NCI-H1417 treated with DMSO at 0.1 percent for 48 hours (cell line): ENCODE data around the gene PARP14.
"Not testable (repeated sequence)": the region's sequence is repeated elsewhere in the genome, so short reads cannot be mapped to it uniquely, and the experiment has no call there.

ENCODE experiments used
- DNase-seq: peaks from one replicate; lab custom pipeline; 2025; lab: John Stamatoyannopoulos, UW

Gene PARP14, protein sequence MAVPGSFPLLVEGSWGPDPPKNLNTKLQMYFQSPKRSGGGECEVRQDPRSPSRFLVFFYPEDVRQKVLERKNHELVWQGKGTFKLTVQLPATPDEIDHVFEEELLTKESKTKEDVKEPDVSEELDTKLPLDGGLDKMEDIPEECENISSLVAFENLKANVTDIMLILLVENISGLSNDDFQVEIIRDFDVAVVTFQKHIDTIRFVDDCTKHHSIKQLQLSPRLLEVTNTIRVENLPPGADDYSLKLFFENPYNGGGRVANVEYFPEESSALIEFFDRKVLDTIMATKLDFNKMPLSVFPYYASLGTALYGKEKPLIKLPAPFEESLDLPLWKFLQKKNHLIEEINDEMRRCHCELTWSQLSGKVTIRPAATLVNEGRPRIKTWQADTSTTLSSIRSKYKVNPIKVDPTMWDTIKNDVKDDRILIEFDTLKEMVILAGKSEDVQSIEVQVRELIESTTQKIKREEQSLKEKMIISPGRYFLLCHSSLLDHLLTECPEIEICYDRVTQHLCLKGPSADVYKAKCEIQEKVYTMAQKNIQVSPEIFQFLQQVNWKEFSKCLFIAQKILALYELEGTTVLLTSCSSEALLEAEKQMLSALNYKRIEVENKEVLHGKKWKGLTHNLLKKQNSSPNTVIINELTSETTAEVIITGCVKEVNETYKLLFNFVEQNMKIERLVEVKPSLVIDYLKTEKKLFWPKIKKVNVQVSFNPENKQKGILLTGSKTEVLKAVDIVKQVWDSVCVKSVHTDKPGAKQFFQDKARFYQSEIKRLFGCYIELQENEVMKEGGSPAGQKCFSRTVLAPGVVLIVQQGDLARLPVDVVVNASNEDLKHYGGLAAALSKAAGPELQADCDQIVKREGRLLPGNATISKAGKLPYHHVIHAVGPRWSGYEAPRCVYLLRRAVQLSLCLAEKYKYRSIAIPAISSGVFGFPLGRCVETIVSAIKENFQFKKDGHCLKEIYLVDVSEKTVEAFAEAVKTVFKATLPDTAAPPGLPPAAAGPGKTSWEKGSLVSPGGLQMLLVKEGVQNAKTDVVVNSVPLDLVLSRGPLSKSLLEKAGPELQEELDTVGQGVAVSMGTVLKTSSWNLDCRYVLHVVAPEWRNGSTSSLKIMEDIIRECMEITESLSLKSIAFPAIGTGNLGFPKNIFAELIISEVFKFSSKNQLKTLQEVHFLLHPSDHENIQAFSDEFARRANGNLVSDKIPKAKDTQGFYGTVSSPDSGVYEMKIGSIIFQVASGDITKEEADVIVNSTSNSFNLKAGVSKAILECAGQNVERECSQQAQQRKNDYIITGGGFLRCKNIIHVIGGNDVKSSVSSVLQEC (N-terminal part only)

DNA sequence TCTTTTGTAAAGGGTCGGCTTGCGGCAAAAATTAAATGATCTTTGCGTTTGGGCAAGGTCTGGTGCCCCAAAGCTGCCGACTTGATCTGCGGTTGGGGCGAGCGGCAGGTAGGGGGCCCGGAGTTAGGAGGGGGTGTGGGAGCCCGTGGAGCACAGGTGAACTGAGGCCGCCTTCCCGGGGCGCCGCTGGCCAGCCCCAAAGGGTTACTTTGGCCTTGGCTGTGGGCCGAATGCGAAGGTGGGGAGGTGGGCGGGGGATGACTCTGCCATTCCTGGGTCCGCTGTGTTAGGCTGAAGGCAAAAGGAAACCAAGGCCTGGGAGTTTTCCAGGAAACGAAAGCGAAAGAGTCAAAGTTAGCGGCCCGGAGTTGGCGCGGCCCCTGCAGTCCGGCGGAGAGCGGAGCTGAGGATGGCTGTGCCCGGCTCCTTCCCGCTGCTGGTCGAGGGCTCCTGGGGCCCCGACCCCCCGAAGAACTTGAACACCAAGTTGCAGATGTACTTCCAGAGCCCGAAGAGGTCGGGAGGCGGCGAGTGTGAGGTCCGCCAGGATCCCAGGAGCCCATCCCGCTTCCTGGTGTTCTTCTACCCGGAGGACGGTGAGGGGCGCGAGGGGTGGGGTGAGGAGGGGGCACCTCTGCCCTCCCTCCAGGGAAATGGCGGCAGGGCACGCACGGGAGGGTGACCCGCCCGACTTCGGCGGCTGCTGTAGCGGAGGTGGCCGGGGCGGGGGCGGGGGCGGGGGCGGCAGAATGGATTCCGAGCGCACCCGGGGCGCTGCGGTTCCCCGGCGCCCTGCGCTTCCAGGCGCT, at the start of gene PARP14:
Gene PARP14 (plus strand): TSS at position 365 of the 809 bp plus-strand sequence. CDS start 45 bp downstream, at position 410.
- DNase-seq: no peak

DNA sequence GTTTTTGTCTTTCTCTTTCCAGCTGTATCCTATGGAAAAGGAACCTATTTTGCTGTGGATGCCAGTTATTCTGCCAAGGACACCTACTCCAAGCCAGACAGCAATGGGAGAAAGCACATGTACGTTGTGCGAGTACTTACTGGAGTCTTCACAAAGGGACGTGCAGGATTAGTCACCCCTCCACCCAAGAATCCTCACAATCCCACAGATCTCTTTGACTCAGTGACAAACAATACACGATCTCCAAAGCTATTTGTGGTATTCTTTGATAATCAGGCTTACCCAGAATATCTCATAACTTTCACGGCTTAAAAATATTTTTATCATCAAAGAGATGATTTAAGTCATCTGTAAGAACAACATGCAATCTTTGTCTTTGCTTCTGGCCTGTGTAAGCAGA, 44.9 kb upstream of the PARP14 start:
- no peak for DNase-seq

DNA sequence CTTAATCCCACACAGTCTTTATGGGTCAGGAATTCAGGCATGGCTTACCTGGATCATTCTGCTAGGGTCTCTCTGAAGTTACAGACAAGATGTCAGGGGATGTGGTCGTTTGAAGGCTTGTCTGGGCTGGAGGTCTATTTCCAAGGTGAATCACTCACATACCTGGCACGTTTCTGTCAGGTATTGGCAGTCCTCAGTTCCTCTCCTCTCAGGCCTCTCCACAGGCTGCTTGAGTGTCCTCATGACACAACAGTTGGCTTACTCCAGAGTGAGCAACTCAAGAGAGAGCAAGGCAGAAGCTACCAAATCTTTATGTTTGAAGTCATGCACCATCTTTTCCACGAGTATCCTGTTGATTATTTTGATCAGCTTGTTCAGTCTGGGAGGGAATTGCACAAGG, 43.9 kb upstream of the PARP14 start:
- no peak for DNase-seq

DNA sequence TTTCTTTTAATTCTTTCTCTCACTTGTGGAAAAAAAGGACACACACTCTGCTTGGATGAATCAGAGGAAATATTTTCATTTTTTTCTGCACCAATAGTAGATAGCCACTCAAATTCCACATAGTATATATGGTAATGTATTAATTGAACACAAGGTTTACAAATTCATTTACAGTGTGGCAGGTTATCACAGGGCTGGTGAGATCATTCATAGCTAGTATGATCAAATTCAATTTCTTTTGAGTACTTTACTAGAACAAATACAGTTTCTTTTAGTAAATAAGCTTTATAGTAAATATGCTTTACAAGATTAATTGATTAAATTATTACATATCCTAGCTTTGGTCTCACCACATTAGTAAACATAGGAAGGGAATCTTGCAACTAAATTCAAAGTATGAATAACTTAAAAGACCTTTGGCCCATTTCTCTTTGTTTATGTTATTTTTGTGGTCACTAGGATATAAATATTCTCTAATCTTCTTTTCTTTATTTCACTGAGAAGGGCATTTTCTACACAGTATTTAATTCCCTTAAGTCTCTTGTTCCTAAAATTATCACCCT, 40.1 kb upstream of the PARP14 start:
- no peak for DNase-seq

DNA sequence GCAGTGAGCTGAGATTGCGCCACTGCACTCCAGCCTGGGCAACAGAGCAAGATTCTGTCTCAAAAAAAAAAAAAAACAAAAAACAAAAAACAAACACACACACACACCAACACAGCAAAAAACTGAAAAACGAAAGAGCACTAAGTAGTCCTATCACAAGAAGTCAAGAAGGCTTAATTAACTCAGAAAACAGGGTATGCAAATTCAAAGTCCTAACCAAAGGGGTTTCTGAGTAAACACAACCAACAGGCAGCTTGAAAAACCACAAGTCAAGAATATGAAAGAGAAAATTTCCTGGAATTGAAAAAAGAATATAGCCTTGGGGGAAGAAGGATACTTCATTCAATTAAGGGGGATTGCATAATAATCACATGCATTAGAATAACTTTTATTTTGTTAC, 37.7 kb upstream of the PARP14 start:
- DNase-seq: no peak

DNA sequence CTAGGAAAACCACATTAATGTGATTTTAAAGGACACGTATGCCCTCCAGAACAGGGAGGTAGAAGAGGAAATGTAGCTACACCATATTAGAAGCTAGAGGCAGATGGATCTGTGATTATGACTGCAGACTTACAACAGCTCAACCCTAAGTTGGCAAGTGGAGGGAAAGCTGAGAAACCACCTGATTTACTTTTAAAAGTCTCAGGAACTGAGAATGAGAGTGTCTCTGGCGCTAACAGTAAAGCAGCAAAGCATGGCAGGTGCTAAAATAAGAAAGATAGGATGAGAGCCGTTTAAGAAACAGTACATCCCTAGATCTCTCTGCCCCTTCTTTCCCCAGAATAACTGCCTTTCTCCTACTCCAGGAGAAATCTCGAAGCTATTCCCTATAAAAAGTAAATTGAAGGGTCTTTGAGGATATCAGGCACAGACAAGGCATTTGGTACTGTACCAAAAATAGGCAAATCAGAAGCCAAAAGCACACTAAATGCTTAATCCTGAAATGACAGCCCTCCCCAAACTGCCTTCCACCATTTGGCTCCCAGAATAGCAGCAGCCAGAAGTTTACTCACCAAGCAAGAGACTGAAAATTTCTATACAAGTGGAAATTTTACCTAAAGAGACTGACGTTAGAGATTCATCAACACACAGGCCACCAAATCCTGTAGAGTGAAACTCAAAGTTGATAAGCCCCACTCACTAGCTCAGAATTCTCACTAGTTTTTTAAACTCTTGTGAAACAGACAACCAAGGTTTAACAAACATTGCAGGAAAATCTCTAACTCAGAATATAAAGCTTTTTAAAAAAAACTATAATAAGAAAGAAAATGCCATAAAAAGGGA, 34.3 kb upstream of the PARP14 start:
- no peak for DNase-seq

DNA sequence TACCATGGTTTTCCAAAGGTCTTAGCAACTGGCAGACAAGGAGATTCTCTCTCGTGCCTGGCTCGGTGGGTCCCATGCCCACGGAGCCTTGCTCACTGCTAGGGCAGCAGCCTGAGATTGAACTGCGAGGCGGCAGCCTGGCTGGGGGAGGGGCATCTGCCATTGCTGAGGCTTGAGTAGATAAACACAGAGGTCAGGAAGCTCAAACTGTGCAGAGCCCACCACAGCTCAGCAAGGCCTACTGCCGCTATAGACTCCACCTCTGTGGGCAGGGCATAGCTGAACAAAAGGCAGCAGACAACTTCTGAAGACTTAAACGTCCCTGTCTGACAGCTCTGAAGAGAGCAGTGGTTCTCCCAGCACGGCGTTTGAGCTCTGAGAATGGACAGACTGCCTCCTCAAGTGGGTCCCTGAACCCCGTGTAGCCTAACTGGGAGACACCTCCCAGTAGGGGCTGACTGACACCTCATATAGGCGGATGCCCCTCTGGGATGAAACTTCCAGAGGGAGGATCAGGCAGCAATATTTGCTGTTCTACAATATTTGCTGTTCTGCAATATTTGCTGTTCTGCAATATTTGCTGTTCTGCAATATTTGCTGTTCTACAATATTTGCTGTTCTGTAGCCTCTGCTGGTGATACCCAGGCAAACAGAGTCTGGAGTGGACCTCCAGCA, 29.3 kb upstream of the PARP14 start:
- DNase-seq: not testable (repeated sequence)

DNA sequence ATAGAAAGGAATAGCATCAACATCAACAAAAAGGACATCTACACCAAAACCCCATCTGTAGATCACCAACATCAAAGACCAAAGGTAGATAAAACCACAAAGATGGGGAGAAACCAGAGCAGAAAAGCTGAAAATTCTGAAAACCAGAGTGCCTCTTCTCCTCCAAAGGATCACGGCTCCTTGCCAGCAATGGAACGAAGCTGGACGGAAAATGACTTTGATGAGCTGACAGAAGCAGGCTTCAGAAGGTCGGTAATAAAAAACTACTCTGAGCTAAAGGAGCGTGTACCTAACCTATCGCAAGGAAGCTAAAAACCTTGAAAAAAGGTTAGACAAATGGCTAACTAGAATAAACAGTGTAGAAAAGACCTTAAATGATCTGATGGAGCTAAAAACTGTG, 28.7 kb upstream of the PARP14 start:
- not testable (repeated sequence) for DNase-seq

DNA sequence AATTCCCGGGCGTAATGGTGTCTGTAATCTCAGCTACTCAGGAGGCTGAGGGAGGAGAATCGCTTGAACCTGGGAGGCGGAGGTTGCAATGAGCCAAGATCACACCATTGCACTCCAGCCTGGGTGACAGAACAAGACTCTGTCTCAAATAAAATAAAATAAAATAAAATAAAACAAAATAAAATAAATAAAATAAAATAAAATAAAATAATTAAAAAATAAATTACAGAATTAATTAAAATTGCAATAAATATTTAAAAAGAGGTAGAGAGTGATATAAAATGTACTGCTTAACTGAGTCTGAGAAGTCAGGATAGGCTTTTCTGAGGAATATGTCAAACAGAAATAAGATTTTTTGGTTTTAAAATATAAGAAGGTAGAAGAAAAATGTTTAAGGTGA, 22.3 kb upstream of the PARP14 start:
- not testable (repeated sequence) for DNase-seq

DNA sequence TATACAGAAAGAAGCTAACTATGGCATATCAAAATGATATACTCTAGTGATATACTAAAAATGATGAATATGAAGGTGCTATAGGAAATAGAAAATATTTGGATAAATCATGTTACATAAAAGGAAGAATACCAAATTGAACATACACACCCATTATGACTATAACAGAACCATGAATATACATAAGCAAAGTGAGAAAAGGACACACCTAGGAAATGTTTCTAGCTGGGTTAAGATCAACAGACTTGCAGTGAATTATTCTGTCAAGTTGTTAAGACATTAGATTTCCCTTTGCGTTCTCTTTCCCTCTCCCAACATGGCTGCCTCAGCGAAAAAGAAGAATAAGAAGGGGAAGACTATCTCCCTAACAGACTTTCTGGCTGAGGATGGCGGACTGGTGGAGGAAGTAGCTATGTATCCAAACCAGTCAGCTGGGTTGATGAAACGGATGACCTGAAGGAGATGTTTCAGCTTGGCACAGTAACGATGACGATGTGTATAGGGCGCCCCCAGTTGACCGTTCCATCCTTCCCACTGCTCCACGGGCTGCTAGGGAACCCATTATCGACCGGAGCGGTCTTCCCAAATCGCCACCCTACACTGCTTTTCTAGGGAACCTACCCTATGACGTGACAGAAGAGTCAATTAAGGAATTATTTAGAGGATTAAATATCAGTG, 20.2 kb upstream of the PARP14 start:
- DNase-seq: no peak

DNA sequence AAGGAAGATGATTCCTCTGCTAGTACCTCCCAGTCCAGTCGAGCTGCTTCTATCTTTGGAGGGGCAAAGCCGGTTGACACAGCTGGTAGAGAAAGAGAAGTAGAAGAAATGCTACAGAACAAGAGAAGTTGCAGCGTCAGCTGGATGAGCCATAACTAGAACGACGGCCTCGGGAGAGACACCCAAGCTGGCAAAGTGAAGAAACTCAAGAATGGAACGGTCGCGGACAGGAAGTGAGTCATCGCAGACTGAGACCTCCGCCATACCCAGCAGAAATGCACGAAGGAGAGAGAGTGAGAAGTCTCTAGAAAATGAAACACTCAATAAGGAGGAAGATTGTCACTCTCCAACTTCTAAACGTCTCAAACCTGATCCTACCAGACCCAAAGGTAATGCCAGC, 19.0 kb upstream of the PARP14 start:
- DNase-seq: no peak

DNA sequence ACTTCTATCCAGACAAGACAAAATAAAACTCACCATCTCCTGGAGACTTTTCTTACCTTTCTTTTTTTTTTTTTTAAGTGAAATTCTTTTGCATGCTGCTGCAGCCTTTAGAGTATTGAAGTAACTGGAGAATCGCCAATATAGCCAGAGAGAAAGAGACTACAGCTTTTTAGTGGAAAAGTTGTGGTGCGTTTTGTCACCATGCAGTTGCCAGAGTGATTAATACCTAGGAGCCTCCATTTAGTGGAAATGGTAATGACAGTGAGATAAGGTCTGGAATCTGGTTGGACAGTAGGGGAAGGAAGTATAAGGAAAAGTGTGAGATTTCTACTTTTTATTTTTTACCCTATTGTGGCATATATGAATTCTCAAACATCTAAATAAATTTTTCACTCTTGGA, 18.1 kb upstream of the PARP14 start:
- DNase-seq: no peak

DNA sequence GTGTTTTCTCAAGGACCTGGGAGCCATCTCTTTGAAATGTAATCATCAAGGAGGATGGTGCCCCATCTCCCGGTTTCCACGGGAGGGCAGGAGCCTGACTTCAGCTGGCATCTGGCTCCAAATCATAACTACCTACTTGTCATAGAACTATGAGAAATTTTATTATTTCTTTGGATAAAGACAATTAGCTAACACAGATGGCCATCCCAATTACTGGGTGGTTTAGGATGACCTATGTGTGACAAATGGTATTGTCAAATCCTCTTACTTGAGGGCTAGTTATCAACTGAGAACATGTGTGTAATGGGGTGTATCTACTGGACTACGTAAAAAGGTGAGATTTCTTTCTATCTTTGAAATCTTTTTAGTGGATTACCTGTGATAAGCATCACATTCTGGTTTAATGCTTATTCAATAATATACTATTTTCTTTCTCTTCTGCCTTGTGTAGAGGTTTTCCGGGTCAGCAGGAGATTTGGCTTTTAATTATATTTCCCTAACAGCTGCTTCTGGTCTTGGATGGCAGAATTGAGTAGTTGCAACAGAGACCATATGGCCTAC, 15.3 kb upstream of the PARP14 start:
- no peak for DNase-seq

DNA sequence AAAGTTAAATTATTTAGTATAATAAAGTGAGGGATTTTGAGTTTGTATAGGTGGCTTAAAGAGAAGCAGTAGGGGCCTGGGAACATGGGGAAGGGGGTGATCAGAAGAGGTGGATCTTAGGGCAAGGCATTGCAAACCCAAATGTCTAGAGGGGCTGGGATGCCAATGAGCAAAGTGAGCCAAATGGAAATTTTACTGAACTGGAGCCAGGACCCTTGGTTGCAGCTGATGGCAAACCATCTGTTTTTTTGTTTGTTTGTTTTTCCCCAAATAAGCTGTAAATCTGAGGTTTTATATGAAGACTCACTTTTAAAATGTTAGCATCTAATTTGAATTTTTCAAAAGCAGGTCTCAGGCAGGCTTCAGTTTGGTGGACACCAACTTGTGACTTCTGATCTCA, 14.8 kb upstream of the PARP14 start:
- no peak for DNase-seq

DNA sequence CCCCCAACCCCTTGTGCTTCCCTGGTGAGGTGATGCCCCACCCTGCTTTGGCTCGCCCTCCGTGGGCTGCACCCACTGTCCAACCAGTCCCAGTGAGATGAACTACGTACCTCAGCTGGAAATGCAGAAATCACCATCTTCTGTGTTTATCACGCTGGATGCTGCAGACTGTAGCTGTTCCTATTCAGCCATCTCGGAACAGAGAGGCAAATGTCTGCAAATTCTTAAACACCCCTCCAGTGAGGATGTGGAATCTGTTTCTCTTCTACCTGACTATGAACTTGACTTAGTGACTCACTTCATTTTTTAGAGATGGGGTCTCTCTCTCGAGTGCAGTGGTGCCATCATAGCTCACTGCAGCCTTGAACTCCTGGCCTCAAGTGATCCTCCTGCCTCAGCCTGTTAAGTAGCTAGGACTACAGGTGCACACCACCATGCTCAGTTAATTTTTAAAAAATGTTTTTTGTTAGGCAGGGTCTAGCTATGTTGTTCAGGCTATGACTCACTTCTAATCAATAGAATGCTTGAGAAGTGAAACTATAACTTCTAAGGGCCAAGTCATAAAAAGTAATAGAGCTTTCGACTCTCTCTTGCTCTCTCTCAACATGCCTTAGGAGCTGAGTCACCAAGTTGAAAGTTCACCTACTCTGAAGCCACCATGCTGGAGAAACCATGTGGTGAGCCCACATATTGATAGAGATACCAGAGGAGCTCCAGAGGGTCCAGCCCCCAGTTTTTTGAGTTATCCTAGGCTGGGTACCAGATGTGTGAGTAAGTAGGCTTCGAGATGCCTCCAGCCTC, 11.5 kb upstream of the PARP14 start:
- no peak for DNase-seq

DNA sequence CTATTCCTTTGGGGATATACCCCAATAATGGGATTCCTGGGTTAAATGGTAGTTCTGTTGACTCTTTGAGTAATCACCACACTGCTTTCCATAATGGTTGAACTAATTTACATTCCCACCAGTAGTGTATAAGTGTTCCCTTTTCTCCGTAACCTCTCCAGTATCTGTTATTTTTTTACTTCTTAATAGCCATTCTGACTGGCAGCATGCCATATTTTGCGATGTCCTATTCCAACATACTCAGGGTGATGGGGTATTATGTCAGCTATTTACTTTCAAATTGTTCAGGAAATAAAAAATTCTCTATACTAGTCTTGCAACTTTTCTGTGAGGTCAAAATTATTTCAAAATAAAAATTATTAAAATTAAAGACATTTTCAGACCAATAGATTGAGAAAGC, 9.1 kb upstream of the PARP14 start:
- no peak for DNase-seq

DNA sequence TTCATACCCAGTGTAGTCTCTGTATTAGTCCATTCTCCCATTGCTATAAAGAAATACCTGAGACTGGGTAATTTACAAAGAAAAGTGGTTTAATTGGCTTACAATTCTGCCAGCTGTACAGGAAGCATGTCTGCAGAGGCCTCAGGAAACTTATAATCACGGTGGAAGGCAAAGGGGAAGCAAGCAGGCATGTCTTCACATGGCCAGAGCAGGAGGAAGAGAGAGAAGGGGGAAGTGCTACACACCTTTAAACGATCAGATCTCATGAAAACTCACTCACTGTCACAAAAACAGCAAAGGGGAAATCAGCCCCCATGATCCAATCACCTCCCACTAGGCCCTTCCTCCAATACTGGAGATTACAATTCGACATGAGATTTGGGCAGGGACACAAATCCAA, 6.3 kb upstream of the PARP14 start:
- no peak for DNase-seq

DNA sequence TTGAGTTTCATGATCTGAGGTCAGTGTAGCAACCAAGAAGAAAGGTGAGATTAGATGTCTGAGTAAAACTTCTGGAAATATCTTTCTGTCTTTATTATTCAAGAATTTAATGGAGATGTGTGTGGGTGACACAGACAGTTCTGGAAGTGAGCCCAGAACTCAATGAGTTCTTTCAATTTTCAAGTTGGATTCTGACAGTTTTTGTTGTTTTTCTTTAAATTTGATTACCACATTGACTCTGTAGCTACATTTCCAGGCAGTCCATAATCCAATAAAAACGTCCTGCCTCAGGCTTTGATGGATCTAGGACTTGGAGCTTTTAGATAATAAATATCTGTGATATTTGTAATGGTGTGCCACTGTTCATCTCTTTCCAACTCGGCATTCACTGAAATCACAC, 3.9 kb upstream of the PARP14 start:
- no peak for DNase-seq
